Measurements from ENCODE around the gene UST.
"Not testable (repeated sequence)": the region's sequence is repeated elsewhere in the genome, so short reads cannot be mapped to it uniquely, and the experiment has no call there.

UST gene

DNA sequence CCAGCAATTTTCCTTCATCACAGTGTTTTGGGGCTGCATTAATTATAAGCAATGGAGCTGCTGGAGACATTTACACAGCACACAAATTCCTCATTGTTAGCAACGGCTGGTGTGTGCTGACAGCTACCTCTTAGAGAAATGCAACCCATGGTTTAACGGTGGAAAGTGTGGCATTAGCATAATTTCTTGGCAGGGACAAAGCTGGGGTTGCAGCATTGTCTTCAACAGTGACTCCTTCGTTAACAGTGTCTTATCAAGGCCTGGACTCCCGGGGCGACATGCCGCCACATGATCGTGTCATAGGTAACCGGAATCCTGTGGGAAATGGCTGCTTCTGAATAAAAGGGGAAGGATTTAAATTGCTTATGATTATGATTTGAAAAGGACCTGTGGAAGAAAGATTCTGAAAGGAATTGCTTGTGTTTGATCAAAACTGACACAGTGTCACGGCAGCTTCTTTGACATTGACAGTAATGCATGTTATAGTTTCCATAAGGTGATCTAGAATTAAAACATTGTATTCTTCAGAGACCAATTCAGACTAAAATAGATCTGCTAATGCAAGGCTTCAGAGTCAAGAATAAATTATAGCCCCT lies 128.0 kb downstream of the UST start:
- no peak overlapping the region for H3K27ac ChIP-seq
- TF ChIP-seq ZFX (IDR thresholded peaks at IDR 0.05): no peak
- TF ChIP-seq, protein P1, sequence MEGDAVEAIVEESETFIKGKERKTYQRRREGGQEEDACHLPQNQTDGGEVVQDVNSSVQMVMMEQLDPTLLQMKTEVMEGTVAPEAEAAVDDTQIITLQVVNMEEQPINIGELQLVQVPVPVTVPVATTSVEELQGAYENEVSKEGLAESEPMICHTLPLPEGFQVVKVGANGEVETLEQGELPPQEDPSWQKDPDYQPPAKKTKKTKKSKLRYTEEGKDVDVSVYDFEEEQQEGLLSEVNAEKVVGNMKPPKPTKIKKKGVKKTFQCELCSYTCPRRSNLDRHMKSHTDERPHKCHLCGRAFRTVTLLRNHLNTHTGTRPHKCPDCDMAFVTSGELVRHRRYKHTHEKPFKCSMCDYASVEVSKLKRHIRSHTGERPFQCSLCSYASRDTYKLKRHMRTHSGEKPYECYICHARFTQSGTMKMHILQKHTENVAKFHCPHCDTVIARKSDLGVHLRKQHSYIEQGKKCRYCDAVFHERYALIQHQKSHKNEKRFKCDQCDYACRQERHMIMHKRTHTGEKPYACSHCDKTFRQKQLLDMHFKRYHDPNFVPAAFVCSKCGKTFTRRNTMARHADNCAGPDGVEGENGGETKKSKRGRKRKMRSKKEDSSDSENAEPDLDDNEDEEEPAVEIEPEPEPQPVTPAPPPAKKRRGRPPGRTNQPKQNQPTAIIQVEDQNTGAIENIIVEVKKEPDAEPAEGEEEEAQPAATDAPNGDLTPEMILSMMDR (conservative IDR thresholded peaks at IDR 0.05): no peak

GRCh38 chr6:148878683-148879082 lies 131.9 kb downstream of the UST start:
- TF ChIP-seq ZFX (IDR thresholded peaks at IDR 0.05): no peak
- TF ChIP-seq, protein P1 (conservative IDR thresholded peaks at IDR 0.05): no peak
- H3K27ac ChIP-seq: no peak overlapping the region

GRCh38 chr6:148880742-148881141 lies 133.9 kb downstream of the UST start:
- not testable (repeated sequence) for H3K27ac ChIP-seq

DNA sequence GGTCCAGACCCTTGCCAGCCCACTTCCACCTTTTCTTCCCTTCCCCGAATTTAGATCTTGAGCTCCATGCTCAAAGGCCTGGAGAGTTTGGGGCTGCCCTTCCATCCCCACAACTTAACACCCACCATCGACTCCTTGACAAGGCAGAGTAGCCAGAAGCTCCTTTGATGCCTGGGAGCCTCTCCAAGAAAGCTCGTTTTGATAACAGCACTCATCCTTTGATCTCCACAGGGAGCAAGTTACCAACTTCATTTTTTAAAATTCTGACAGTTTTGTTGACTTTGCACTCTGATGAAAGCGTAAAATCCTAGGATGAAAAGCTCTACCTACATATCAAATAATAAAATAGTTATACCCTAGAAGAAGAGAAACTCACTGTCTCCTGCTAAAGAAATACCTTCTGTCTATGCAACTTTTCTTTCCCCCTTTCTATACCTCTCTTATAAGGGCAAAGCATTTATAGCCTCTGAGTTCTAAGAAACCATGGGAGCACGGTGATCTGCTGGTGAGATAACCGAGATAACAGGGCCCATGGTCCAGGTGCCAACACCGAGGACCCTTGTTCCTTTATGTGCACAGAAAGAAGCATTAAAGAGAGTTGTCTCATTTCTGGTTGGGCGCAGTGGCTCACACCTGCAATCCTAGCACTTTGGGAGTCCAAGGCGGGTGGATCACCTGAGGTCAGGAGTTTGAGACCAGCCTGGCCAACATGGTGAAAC lies 134.9 kb downstream of the UST start:
- H3K27ac ChIP-seq: no peak overlapping the region
- TF ChIP-seq ZFX (IDR thresholded peaks at IDR 0.05): no peak
- TF ChIP-seq, protein P1 (conservative IDR thresholded peaks at IDR 0.05): no peak

GRCh38 chr6:148883270-148883669 lies 136.4 kb downstream of the UST start:
- TF ChIP-seq, protein P1 (conservative IDR thresholded peaks at IDR 0.05): no peak
- TF ChIP-seq ZFX (IDR thresholded peaks at IDR 0.05): no peak
- H3K27ac ChIP-seq: no peak overlapping the region

GRCh38 chr6:148884461-148884860 lies 137.6 kb downstream of the UST start:
- H3K27ac ChIP-seq: no peak overlapping the region
- TF ChIP-seq, protein P1 (conservative IDR thresholded peaks at IDR 0.05): no peak
- TF ChIP-seq ZFX (IDR thresholded peaks at IDR 0.05): no peak

GRCh38 chr6:148885136-148885865 lies 138.5 kb downstream of the UST start:
- no peak overlapping the region for H3K27ac ChIP-seq
- no peak for TF ChIP-seq ZFX (IDR thresholded peaks at IDR 0.05)
- TF ChIP-seq, protein P1 (conservative IDR thresholded peaks at IDR 0.05): no peak

Data from C4-2B (cell line).